Measurements from ENCODE around the gene C1orf232. TPM values are rescaled to one million over a fixed set of nuclear protein-coding genes. Genes with fewer than 3 reads are reported as not detected.

C1orf232 gene
- total and polyA plus RNA-seq, 2 of the 8 experiments (the other 6 are each of a cell fraction or from before 2014, with no cell fraction given) = not detected

DNA sequence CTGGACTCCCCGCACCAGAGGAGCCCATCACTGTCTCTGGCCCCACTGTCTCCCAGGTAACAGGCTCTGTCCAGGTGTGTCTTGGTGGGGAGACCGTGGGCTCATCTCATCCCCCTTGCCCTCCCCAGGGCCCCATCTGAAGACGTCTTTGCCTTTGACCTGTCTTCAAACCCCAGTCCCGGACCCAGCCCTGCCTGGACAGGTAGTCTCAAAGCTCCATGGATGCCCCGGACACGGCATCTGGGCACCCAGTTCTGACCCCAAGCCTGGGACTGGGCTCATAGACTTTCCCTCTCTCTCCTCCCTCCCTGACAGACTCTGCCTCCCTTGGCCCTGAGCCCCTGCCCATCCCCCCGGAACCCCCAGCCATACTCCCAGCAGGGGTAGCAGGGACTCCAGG is 15.3 kb upstream of the C1orf232 start (continued):
- TF ChIP-seq, protein P1, sequence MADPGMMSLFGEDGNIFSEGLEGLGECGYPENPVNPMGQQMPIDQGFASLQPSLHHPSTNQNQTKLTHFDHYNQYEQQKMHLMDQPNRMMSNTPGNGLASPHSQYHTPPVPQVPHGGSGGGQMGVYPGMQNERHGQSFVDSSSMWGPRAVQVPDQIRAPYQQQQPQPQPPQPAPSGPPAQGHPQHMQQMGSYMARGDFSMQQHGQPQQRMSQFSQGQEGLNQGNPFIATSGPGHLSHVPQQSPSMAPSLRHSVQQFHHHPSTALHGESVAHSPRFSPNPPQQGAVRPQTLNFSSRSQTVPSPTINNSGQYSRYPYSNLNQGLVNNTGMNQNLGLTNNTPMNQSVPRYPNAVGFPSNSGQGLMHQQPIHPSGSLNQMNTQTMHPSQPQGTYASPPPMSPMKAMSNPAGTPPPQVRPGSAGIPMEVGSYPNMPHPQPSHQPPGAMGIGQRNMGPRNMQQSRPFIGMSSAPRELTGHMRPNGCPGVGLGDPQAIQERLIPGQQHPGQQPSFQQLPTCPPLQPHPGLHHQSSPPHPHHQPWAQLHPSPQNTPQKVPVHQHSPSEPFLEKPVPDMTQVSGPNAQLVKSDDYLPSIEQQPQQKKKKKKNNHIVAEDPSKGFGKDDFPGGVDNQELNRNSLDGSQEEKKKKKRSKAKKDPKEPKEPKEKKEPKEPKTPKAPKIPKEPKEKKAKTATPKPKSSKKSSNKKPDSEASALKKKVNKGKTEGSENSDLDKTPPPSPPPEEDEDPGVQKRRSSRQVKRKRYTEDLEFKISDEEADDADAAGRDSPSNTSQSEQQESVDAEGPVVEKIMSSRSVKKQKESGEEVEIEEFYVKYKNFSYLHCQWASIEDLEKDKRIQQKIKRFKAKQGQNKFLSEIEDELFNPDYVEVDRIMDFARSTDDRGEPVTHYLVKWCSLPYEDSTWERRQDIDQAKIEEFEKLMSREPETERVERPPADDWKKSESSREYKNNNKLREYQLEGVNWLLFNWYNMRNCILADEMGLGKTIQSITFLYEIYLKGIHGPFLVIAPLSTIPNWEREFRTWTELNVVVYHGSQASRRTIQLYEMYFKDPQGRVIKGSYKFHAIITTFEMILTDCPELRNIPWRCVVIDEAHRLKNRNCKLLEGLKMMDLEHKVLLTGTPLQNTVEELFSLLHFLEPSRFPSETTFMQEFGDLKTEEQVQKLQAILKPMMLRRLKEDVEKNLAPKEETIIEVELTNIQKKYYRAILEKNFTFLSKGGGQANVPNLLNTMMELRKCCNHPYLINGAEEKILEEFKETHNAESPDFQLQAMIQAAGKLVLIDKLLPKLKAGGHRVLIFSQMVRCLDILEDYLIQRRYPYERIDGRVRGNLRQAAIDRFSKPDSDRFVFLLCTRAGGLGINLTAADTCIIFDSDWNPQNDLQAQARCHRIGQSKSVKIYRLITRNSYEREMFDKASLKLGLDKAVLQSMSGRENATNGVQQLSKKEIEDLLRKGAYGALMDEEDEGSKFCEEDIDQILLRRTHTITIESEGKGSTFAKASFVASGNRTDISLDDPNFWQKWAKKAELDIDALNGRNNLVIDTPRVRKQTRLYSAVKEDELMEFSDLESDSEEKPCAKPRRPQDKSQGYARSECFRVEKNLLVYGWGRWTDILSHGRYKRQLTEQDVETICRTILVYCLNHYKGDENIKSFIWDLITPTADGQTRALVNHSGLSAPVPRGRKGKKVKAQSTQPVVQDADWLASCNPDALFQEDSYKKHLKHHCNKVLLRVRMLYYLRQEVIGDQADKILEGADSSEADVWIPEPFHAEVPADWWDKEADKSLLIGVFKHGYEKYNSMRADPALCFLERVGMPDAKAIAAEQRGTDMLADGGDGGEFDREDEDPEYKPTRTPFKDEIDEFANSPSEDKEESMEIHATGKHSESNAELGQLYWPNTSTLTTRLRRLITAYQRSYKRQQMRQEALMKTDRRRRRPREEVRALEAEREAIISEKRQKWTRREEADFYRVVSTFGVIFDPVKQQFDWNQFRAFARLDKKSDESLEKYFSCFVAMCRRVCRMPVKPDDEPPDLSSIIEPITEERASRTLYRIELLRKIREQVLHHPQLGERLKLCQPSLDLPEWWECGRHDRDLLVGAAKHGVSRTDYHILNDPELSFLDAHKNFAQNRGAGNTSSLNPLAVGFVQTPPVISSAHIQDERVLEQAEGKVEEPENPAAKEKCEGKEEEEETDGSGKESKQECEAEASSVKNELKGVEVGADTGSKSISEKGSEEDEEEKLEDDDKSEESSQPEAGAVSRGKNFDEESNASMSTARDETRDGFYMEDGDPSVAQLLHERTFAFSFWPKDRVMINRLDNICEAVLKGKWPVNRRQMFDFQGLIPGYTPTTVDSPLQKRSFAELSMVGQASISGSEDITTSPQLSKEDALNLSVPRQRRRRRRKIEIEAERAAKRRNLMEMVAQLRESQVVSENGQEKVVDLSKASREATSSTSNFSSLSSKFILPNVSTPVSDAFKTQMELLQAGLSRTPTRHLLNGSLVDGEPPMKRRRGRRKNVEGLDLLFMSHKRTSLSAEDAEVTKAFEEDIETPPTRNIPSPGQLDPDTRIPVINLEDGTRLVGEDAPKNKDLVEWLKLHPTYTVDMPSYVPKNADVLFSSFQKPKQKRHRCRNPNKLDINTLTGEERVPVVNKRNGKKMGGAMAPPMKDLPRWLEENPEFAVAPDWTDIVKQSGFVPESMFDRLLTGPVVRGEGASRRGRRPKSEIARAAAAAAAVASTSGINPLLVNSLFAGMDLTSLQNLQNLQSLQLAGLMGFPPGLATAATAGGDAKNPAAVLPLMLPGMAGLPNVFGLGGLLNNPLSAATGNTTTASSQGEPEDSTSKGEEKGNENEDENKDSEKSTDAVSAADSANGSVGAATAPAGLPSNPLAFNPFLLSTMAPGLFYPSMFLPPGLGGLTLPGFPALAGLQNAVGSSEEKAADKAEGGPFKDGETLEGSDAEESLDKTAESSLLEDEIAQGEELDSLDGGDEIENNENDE (IDR thresholded peaks at IDR 0.05; ENCODE audit: insufficient replicate concordance, low read length) = no peak
- TF ChIP-seq RAD21 (IDR thresholded peaks at IDR 0.05 in 1 of 2, conservative IDR thresholded peaks at IDR 0.05 in 1 of 2; ENCODE audit: low read depth in 2 of 2, low read length in 2 of 2) (no peak), NANOG (IDR thresholded peaks at IDR 0.05; ENCODE audit: insufficient read depth, low read depth, low read length, poor library complexity, severe bottlenecking) (no peak), ZNF274 (IDR thresholded peaks at IDR 0.05; ENCODE audit: borderline replicate concordance, extremely low read depth, low read length) (no peak), TEAD4 (IDR thresholded peaks at IDR 0.05; ENCODE audit: low read depth, low read length) (no peak), GABPA (IDR thresholded peaks at IDR 0.05; ENCODE audit: borderline replicate concordance, insufficient read depth, low read length) (no peak)
- TF ChIP-seq, protein P2, sequence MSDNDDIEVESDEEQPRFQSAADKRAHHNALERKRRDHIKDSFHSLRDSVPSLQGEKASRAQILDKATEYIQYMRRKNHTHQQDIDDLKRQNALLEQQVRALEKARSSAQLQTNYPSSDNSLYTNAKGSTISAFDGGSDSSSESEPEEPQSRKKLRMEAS (IDR thresholded peaks at IDR 0.05) = no peak

Data from H1 (cell line).